A673 (cell line): ENCODE data around the gene ANTKMT. TPM values are rescaled to one million over a fixed set of nuclear protein-coding genes. Genes with fewer than 3 reads are reported as not detected.

Source experiments
- BruUV-seq: library from RNA; stranded (reverse); fragments of 400-500 nt; replicated peaks from 2 replicates; lab custom pipeline; 2021; lab: Mats Ljungman, UMichigan
- CTCF ChIA-PET: fragments of 300-600 bp; sonication (Branson Sonifier 250); formaldehyde crosslinking; loops from one replicate; lab custom pipeline; 2022; ENCODE audit warnings: antibody characterized with exemption; lab: Charles Lee
- POLR2A ChIA-PET: fragments of 300-600 bp; sonication (Branson Sonifier 250); formaldehyde crosslinking; loops from one replicate; lab custom pipeline; 2022; ENCODE audit warnings: antibody characterized with exemption; ENCODE audit not compliant: low non-redundant PET; lab: Charles Lee
- DNase-seq: peaks from one replicate; pipeline ENCODE4 v3.0.0-alpha.2; 2015; ENCODE audit warnings: low spot score
- H3K27ac ChIP-seq: fragments of 200-600 bp; sonication (generic); 2 replicates; pipeline ENCODE4 v1.5.1; 2016; ENCODE audit warnings: mixed run types, low read depth, mild to moderate bottlenecking, mixed read lengths, antibody characterized with exemption, low read length; ENCODE audit not compliant: poor library complexity, severe bottlenecking
- H3K27me3 ChIP-seq: fragments of 200-600 bp; sonication (generic); replicated peaks from 2 replicates; pipeline ENCODE4 v1.6.1; 2017; ENCODE audit warnings: mixed run types, low read depth, mild to moderate bottlenecking, mixed read lengths, antibody characterized with exemption, low read length; ENCODE audit not compliant: insufficient read depth, poor library complexity
- H3K36me3 ChIP-seq: fragments of 200-600 bp; sonication (generic); 2 replicates; pipeline ENCODE4 v1.6.1; 2016; ENCODE audit warnings: mixed run types, mild to moderate bottlenecking, mixed read lengths, antibody characterized with exemption, low read length; ENCODE audit not compliant: insufficient read depth, poor library complexity, severe bottlenecking
- H3K4me1 ChIP-seq: fragments of 200-600 bp; sonication (generic); 2 replicates; pipeline ENCODE4 v1.6.1; 2017; ENCODE audit warnings: mixed run types, mild to moderate bottlenecking, mixed read lengths, antibody characterized with exemption, low read length; ENCODE audit not compliant: insufficient read depth, poor library complexity, severe bottlenecking
- H3K4me3 ChIP-seq: fragments of 200-600 bp; sonication (generic); 2 replicates; pipeline ENCODE4 v1.5.1; 2016; ENCODE audit warnings: low read depth, mixed run types, mild to moderate bottlenecking, mixed read lengths, low read length; ENCODE audit not compliant: poor library complexity, severe bottlenecking
- H3K9me3 ChIP-seq: fragments of 200-600 bp; sonication (generic); 2 replicates; pipeline ENCODE4 v1.6.1; 2016; ENCODE audit warnings: mixed run types, low read depth, mild to moderate bottlenecking, mixed read lengths, antibody characterized with exemption, low read length; ENCODE audit not compliant: poor library complexity, severe bottlenecking
- CTCF ChIP-seq: fragments of 300-800, 200-600 bp; sonication (generic); conservative IDR thresholded peaks from 2 replicates; pipeline ENCODE4 v1.5.1; 2017; ENCODE audit warnings: low read depth, mild to moderate bottlenecking, antibody characterized with exemption, low read length, moderate library complexity, mixed read lengths
- EZH2 ChIP-seq: fragments of 200-600 bp; sonication (generic); IDR thresholded peaks from 2 replicates; pipeline ENCODE4 v1.6.1; 2017; ENCODE audit warnings: borderline replicate concordance, low read depth, mild to moderate bottlenecking, mixed read lengths, antibody characterized with exemption, low read length; ENCODE audit not compliant: poor library complexity, severe bottlenecking
- intact Hi-C: fragments of 100-400 bp; cut with micrococcal nuclease; formaldehyde crosslinking; loops from one replicate; pipeline ENCODE4 v1.10.0; 2022; ENCODE audit not compliant: unreplicated experiment
- total RNA-seq: library from RNA; stranded (reverse); gene quantifications from 2 replicates; pipeline ENCODE4 v1.2.3, GENCODE V29; 2021

Gene ANTKMT
- total RNA-seq, 1 experiment from 2014 or later = 21.2 TPM

- Histone ChIP-seq H3K4me3 (no peak overlapping the region), H3K27ac (no peak overlapping the region), H3K27me3 (no peaks in the 10 kb centered on the region), H3K4me1 (no peaks in the 10 kb centered on the region), H3K36me3 (no peaks in the 10 kb centered on the region), H3K9me3 (no peaks in the 10 kb centered on the region)
- POLR2A ChIA-PET = no interaction called here
- no peak for DNase-seq
- no peak for TF ChIP-seq EZH2
- CTCF ChIA-PET = no interaction called here
- intact Hi-C loops = no loop called here
- BruUV-seq = no TSS peak
Observed at GRCh38 chr16:764184-764750, 43.3 kb downstream of the ANTKMT start.

GRCh38 chr16:764848-765487, 44.0 kb downstream of the ANTKMT start:
- TF ChIP-seq EZH2 = no peak
- no peak for TF ChIP-seq CTCF
- POLR2A ChIA-PET = no interaction called here
- CTCF ChIA-PET = no interaction called here
- no peak overlapping the region for H3K4me3 ChIP-seq
- no peak overlapping the region for H3K27ac ChIP-seq
- H3K9me3 ChIP-seq = no peaks in the 10 kb centered on the region
- intact Hi-C loops = no loop called here
- no peaks in the 10 kb centered on the region for H3K36me3 ChIP-seq
- no TSS peak for BruUV-seq
- no peaks in the 10 kb centered on the region for H3K4me1 ChIP-seq
- no peaks in the 10 kb centered on the region for H3K27me3 ChIP-seq
- DNase-seq = no peak

GRCh38 chr16:765488-765865, 44.5 kb downstream of the ANTKMT start:
- Histone ChIP-seq H3K4me1 (no peaks in the 10 kb centered on the region), H3K36me3 (no peaks in the 10 kb centered on the region), H3K4me3 (no peak overlapping the region), H3K27ac (no peak overlapping the region), H3K27me3 (no peaks in the 10 kb centered on the region), H3K9me3 (no peaks in the 10 kb centered on the region)
- ChIA-PET CTCF (no interaction called here), POLR2A (no interaction called here)
- intact Hi-C loops = no loop called here
- no TSS peak for BruUV-seq
- no peak for DNase-seq
- TF ChIP-seq EZH2 (no peak), CTCF (no peak)
